OCI-LY3 (cell line): ENCODE data around the gene MGAT3.

ENCODE experiments used
- CTCF ChIP-seq: fragments of 200-600, 300-600 bp; sonication (generic); IDR thresholded peaks from 2 replicates; pipeline ENCODE4 v1.5.1; 2014; ENCODE audit warnings: antibody characterized with exemption, low read length, low read depth
- EZH2phosphoT487 ChIP-seq: fragments of 200-600 bp; shearing (Covaris generic); IDR thresholded peaks from 2 replicates; pipeline ENCODE4 v1.6.1; 2018; ENCODE audit warnings: antibody characterized with exemption, mixed run types, low read depth

DNA sequence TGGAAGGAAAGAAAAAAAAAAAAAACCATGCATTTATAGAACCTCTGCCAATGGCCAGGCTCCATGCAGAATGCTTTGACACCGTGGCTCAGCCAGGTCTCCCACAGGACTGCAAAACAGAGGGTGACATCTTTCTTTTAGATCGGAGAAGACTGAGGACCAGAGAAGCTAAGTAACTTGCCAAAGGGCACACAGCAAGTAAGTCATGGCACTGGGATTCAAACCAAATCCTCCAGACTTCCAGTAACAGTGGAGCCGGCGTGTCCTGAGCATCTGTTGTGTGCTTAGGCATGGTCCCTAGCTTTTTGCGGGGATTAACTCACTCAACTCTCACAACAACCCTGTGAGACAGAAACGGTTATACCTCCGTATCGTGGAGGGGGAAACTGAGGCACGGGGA is 20.7 kb downstream of the MGAT3 start:
- TF ChIP-seq CTCF: no peak
- TF ChIP-seq EZH2phosphoT487: no peak
